SK-N-SH (cell line): ENCODE measurements around the gene NOTCH1.

Experiments
- CTCF ChIP-seq: fragments of 200-600 bp; sonication (generic); IDR thresholded peaks from 2 replicates; pipeline ENCODE4 v1.6.1; 2017; ENCODE audit warnings: antibody characterized with exemption, mild to moderate bottlenecking, moderate library complexity
- ELF1 ChIP-seq: IDR thresholded peaks from 2 replicates; pipeline ENCODE4 v1.4.0; 2012
- FOXM1 ChIP-seq: IDR thresholded peaks from 2 replicates; pipeline ENCODE4 v1.4.0; 2012; ENCODE audit warnings: low read depth, mild to moderate bottlenecking
- POLR2AphosphoS5 ChIP-seq: IDR thresholded peaks from 2 replicates; pipeline ENCODE4 v1.6.1; 2012; ENCODE audit warnings: low read depth, low read length
- RCOR1 ChIP-seq: fragments of 150-350 bp; IDR thresholded peaks from 2 replicates; pipeline ENCODE4 v1.6.1; 2017; ENCODE audit warnings: antibody characterized with exemption, low read length
- SIN3A ChIP-seq: IDR thresholded peaks from 2 replicates; pipeline ENCODE4 v1.6.1; 2012; ENCODE audit warnings: low read depth, mild to moderate bottlenecking, low read length, moderate library complexity, borderline replicate concordance
- TAF1 ChIP-seq: IDR thresholded peaks from 2 replicates; pipeline ENCODE4 v1.6.1; 2012; ENCODE audit warnings: low read depth, mild to moderate bottlenecking, low read length, moderate library complexity, borderline replicate concordance
- TEAD4 ChIP-seq: IDR thresholded peaks from 2 replicates; pipeline ENCODE4 v1.4.0; 2012; ENCODE audit warnings: mild to moderate bottlenecking, borderline replicate concordance; ENCODE audit not compliant: insufficient read depth
- YY1 ChIP-seq: IDR thresholded peaks from 2 replicates; pipeline ENCODE4 v1.4.0; 2012; ENCODE audit warnings: low read depth, mild to moderate bottlenecking
- TF ChIP-seq, protein P1 (sequence below): IDR thresholded peaks from 2 replicates; pipeline ENCODE4 v1.4.0; 2012; ENCODE audit warnings: low read depth

DNA sequence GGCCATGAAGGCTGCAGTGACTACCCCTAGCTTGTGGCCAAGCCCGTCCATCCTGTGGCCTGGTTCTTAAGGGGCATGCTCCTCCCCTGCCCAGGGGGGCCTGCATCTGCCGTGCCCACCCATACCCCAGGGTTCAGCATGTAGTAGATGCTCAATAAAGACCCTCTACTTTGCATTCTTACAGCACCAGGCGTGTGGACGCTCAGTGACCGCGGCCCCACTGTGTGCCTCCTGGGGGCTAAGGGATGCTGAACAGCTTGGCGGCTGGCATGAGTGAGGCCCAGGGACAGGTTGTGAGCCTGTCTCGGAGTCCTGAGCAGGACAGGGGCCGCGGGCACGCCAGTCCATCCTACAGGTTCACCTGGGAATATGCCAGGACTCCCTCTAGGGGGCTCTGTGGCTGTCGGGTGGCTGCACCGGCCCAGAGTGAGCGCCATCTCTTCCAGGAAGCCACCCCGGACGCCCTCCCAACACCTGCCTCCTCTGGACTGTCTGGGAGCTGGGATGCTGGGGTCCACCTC lies 9.1 kb downstream of the NOTCH1 start:
- TF ChIP-seq FOXM1 (no peak), CTCF (no peak; the same call in 1 of the 2 replicates), POLR2AphosphoS5 (no peak), SIN3A (no peak), TEAD4 (no peak), YY1 (no peak), TAF1 (no peak), RCOR1 (no peak), ELF1 (no peak)
- TF ChIP-seq, protein P1, sequence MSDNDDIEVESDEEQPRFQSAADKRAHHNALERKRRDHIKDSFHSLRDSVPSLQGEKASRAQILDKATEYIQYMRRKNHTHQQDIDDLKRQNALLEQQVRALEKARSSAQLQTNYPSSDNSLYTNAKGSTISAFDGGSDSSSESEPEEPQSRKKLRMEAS, result no peak
